ENCODE results near the gene ZMYND8. TPM values are rescaled to one million over a fixed set of nuclear protein-coding genes. Genes with fewer than 3 reads are reported as not detected.

The ZMYND8 gene
- total and polyA plus RNA-seq, 2 experiments from 2014 or later = 10.2 to 12.4 TPM

- TF ChIP-seq EZH2phosphoT487 (IDR thresholded peaks at IDR 0.05; ENCODE audit: insufficient read depth, low read depth) = no peak
- TF ChIP-seq EZH2 (IDR thresholded peaks at IDR 0.05; ENCODE audit: insufficient read depth, poor library complexity, severe bottlenecking) = no peak
- Histone ChIP-seq H3K4me2 (ENCODE audit: unreplicated experiment) (peak overlapping the region; percentile 71), H3K79me2 (ENCODE audit: insufficient read depth) (peaks cover 32% of the 10 kb centered on the region), H3K4me1 (ENCODE audit: insufficient read depth) (peaks cover 76% of the 10 kb centered on the region), H3K4me3 (peak overlapping the region; percentile 33), H3K36me3 (ENCODE audit: low read depth) (no peaks in the 10 kb centered on the region), H4K20me1 (ENCODE audit: insufficient read depth) (no peaks in the 10 kb centered on the region), H3K9me3 (ENCODE audit: low read depth) (no peaks in the 10 kb centered on the region), H3F3A (ENCODE audit: insufficient read depth) (peaks cover 60% of the 10 kb centered on the region), H3K27me3 (replicated peaks; ENCODE audit: insufficient read depth) (no peaks in the 10 kb centered on the region), H3K27ac (peak overlapping the region; percentile 94), H3K9me2 (ENCODE audit: insufficient read depth) (no peaks in the 10 kb centered on the region), H3K9ac (peak overlapping the region; percentile 82), H2AFZ (peak overlapping the region; percentile 86)
- in situ Hi-C loops (cut with MboI) = no loop called here
- 17 to 20% methylated on average over 13 to 15 of the region's 15 CpGs for WGBS, 2 experiments (ENCODE audit: low coverage in 1 of 2, low lambda C conversion rate in 2 of 2, missing lambda C conversion rate in 2 of 2)
- no peak for DNase-seq
Observed at GRCh38 chr20:47358039-47358671, 1.7 kb upstream of the ZMYND8 start.

- WGBS, 2 experiments (ENCODE audit: low coverage in 1 of 2, low lambda C conversion rate in 2 of 2, missing lambda C conversion rate in 2 of 2) = 6 to 9% methylated on average over 23 to 25 of the region's 29 CpGs
- Histone ChIP-seq H3K27me3 (replicated peaks; ENCODE audit: insufficient read depth) (no peaks in the 10 kb centered on the region), H3K4me3 (no peak overlapping the region), H3F3A (ENCODE audit: insufficient read depth) (peaks cover 60% of the 10 kb centered on the region), H3K9me3 (ENCODE audit: low read depth) (no peaks in the 10 kb centered on the region), H3K36me3 (ENCODE audit: low read depth) (no peaks in the 10 kb centered on the region), H2AFZ (peak overlapping the region; percentile 86), H4K20me1 (ENCODE audit: insufficient read depth) (no peaks in the 10 kb centered on the region), H3K4me1 (ENCODE audit: insufficient read depth) (peaks cover 79% of the 10 kb centered on the region), H3K9me2 (ENCODE audit: insufficient read depth) (no peaks in the 10 kb centered on the region), H3K9ac (peak overlapping the region; percentile 82), H3K27ac (peak overlapping the region; percentile 94), H3K4me2 (ENCODE audit: unreplicated experiment) (peak overlapping the region; percentile 18), H3K79me2 (ENCODE audit: insufficient read depth) (peaks cover 39% of the 10 kb centered on the region)
- TF ChIP-seq EZH2 (IDR thresholded peaks at IDR 0.05; ENCODE audit: insufficient read depth, poor library complexity, severe bottlenecking) (no peak), EZH2phosphoT487 (IDR thresholded peaks at IDR 0.05; ENCODE audit: insufficient read depth, low read depth) (no peak)
- in situ Hi-C loops (cut with MboI) = no loop called here
- DNase-seq = peak; percentile 90
Observed at GRCh38 chr20:47357296-47358038, 968 bp upstream of the ZMYND8 start.

DNA sequence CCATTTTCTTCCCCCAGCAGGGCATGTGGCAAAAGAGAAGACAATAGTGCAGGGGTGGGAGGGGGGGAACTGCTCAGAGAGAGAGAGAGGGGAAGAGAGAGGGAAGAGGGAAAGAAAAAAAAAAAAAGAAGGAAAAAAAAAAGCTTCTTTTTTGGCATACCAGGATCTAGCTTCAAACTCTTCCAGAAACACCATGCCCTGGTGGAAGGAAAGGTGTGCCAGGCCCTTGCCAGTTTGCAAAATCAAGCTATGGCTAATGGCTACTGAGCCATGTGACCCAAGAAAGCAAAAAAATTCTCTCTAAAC is 326 bp downstream of the ZMYND8 start:
- H3K27ac ChIP-seq = peak overlapping the region; percentile 94
- peak overlapping the region; percentile 86 for H2AFZ ChIP-seq
- H3K4me2 ChIP-seq (ENCODE audit: unreplicated experiment) = no peak overlapping the region
- no peaks in the 10 kb centered on the region for H3K9me3 ChIP-seq (ENCODE audit: low read depth)
- in situ Hi-C loops (cut with MboI) = no loop called here
- peaks cover 60% of the 10 kb centered on the region for H3F3A ChIP-seq (ENCODE audit: insufficient read depth)
- H3K4me1 ChIP-seq (ENCODE audit: insufficient read depth) = peaks cover 87% of the 10 kb centered on the region
- H3K79me2 ChIP-seq (ENCODE audit: insufficient read depth) = peaks cover 52% of the 10 kb centered on the region
- DNase-seq = no peak
- peak overlapping the region; percentile 36; the same call in 1 of the 2 replicates for H3K4me3 ChIP-seq
- no peaks in the 10 kb centered on the region for H3K9me2 ChIP-seq (ENCODE audit: insufficient read depth)
- H3K36me3 ChIP-seq (ENCODE audit: low read depth) = no peaks in the 10 kb centered on the region
- TF ChIP-seq EZH2phosphoT487 (IDR thresholded peaks at IDR 0.05; ENCODE audit: insufficient read depth, low read depth) (no peak), EZH2 (IDR thresholded peaks at IDR 0.05; ENCODE audit: insufficient read depth, poor library complexity, severe bottlenecking) (no peak)
- peak overlapping the region; percentile 82 for H3K9ac ChIP-seq
- H4K20me1 ChIP-seq (ENCODE audit: insufficient read depth) = no peaks in the 10 kb centered on the region
- no peaks in the 10 kb centered on the region for H3K27me3 ChIP-seq (replicated peaks; ENCODE audit: insufficient read depth)

- Histone ChIP-seq H3K9ac (peak overlapping the region; percentile 54), H3K27me3 (replicated peaks; ENCODE audit: insufficient read depth) (no peaks in the 10 kb centered on the region), H3K79me2 (ENCODE audit: insufficient read depth) (peaks cover 57% of the 10 kb centered on the region), H3K36me3 (ENCODE audit: low read depth) (no peaks in the 10 kb centered on the region), H3K27ac (peak overlapping the region; percentile 94), H3K9me3 (ENCODE audit: low read depth) (no peaks in the 10 kb centered on the region), H4K20me1 (ENCODE audit: insufficient read depth) (no peaks in the 10 kb centered on the region), H3F3A (ENCODE audit: insufficient read depth) (peaks cover 60% of the 10 kb centered on the region), H3K4me2 (ENCODE audit: unreplicated experiment) (peak overlapping the region; percentile 51), H2AFZ (peak overlapping the region; percentile 64), H3K4me3 (peak overlapping the region; percentile 57), H3K4me1 (ENCODE audit: insufficient read depth) (peaks cover 87% of the 10 kb centered on the region), H3K9me2 (ENCODE audit: insufficient read depth) (no peaks in the 10 kb centered on the region)
- peak; percentile 28 for DNase-seq
- in situ Hi-C loops (cut with MboI) = no loop called here
- TF ChIP-seq EZH2 (IDR thresholded peaks at IDR 0.05; ENCODE audit: insufficient read depth, poor library complexity, severe bottlenecking) (no peak), EZH2phosphoT487 (IDR thresholded peaks at IDR 0.05; ENCODE audit: insufficient read depth, low read depth) (no peak)
- WGBS, 2 experiments (ENCODE audit: low coverage in 1 of 2, low lambda C conversion rate in 2 of 2, missing lambda C conversion rate in 2 of 2) = 65 to 76% methylated on average over 2 of the region's 2 CpGs
Observed at GRCh38 chr20:47355489-47356219, 845 bp downstream of the ZMYND8 start.

All from GM23248 (cell line).